ENCODE results near the gene CXCL10.
"Not testable (repeated sequence)": the region's sequence is repeated elsewhere in the genome, so short reads cannot be mapped to it uniquely, and the experiment has no call there.

The CXCL10 gene

DNA sequence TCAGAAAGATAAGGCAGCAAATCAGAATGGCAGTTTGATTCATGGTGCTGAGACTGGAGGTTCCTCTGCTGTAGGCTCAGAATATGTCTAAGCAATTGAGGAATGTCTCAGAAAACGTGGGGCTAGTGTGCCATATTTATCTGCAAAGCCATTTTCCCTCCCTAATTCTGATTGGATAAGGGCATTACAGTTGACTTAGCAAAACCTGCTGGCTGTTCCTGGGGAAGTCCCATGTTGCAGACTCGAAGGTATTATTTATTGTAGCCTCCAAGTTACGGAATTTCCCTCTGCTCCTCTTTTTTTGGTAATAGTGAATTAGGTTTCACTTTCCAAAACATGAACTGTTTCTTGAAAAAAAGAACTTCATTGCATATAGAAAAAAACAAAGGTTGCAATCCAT lies at the start of gene CXCL10:
Gene CXCL10 (minus strand): TSS at position 109 of the 400 bp plus-strand sequence. CDS start 66 bp downstream, at position 43.
- no peak for DNase-seq (ENCODE audit: low read depth, low spot score)

GRCh38 chr4:76072760-76073159 lies 49.5 kb upstream of the CXCL10 start:
- DNase-seq (ENCODE audit: low read depth, low spot score), result no peak

- DNase-seq (ENCODE audit: low read depth, low spot score), result no peak
These were observed 44.5 kb upstream of the CXCL10 start for GRCh38 chr4:76067652-76068286.

DNA sequence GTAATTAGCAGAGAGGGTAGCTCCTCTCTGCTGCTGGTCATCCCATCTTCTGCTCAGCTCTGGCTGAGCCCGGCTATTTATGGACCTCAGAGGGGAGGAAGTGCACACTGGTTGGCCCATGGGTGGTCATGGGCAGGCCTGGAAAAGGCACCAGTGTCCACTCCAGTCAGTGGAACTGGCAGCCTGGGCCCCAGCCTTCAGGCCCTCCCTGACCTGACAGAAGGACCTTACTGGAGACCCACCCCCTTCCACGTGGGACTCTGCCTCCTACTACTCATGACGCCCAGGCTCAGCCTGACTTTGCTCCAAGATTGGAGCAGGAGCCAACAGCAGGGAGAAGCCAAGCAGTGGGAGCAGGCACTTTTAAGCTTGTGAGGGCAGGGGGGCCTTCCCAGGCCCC lies 43.2 kb upstream of the CXCL10 start:
- DNase-seq (ENCODE audit: low read depth, low spot score), result no peak

DNA sequence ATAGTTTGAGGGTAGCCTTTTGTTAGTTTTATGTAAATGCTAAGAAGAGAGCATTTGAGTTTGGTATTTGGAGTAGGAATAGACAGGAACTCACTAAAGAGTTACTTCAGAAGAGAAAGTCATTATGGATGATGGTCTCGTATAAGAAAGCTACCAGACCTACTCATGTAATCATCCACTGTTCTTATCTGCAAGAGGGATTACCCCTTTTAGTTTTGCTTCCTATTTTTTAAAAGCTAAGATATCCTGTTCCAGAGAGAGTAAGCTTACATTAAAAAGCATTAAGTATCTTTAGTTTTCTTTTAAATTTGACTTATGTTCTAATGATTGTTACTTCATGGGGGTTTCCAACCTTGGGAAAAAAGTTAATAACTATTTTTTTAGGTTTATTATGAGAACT lies 38.7 kb upstream of the CXCL10 start:
- DNase-seq (ENCODE audit: low read depth, low spot score), result no peak

DNA sequence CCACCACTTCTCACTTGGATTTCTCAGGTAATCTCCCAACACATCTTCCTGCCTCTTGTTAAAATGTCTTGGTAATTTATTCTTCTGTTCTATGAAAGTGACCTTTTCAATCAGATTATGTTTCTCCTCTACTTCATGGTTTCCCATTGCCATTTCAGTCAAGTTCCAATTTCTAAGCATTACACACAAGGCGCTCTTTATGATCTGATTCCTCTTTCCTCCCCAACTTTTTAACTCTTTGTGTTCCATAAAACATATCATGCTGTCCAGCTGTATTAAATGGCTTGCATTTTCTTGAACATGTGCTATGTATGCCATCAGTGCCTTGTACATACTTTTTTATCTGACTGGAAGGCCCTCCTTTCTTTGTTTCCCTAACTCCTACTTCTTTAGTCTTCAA lies 38.1 kb upstream of the CXCL10 start:
- no peak for DNase-seq (ENCODE audit: low read depth, low spot score)

DNA sequence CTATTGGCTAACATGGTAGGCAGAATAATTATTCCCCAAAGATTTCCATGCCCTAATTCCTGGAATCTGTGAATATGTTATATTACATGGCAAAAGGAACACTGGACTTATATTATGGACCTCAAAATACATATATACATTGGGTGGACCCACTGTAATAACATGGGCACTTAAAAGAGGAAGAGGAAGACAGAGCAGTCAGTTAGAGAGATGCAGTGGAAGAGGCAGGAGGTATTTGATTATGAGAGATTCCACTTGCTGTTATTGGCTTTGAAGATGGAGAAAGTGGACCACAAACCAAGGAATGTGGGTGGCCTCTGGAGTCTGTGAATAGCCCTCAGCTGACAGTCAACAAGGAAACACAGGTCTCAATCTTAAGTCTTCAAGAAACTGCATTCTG lies 37.2 kb upstream of the CXCL10 start:
- no peak for DNase-seq (ENCODE audit: low read depth, low spot score)

GRCh38 chr4:76059750-76060149 lies 36.5 kb upstream of the CXCL10 start:
- no peak for DNase-seq (ENCODE audit: low read depth, low spot score)

DNA sequence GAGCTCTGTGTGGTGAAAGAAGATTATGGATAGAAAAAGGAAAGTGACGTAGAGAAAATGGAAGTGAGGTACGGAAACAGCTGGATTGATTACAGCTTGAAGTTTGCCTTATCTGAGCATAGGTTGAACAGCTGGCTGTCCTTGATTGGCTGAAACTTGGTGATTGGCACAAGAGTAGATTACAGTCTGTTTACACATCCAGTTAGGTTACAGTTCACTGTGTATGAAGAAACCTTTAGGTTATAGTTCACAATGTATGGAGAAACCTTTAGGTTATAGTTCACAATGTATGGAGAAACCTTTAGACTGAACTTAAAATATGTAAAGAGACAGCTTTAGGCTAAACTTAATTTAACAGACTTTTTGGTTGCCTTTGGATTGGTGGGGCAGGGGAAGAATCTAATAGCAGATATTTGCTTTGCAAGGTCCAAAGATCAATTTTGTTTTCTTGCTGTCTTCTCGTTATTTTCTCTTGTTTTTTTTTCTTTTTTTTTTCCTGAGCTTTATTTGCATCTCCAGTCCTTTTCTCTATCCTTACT lies 35.7 kb upstream of the CXCL10 start:
- no peak for DNase-seq (ENCODE audit: low read depth, low spot score)

DNA sequence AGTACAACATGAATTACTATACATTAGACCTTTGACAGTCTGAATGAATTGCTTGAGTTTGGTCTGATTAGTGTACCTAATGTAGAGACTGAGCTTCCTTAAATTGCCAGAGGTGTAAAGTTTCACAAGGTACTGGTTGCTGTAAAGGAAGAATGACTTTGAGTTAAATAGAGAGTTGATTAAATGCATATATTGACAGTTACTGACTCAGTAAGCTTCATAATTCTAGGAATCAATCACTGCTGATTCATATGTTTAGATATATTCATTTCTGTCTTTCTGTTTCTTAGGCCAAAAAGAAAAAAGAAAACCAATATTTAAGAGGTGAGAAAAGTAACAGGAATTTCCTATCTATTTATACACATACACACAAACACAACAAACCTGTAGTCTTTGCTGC lies 35.0 kb upstream of the CXCL10 start:
- no peak for DNase-seq (ENCODE audit: low read depth, low spot score)

DNA sequence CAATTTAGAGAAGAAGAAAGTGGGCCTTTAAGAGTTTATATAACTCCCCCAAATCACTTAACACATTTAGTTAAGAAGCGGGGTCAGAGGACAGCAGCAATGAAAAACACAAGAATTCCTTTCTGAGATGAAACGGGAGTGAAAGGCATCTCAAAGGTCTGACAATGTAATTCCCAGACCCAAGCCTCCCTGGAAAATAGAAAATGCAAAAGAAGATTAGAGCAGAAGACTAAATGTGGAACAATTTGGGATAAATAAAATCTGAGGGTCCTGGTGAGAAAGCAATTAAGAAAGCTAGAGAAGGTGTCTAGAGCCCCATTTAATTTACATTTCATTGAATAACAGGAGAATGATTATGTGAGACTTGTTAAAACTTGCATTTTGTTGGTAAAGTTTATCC lies 32.1 kb upstream of the CXCL10 start:
- no peak for DNase-seq (ENCODE audit: low read depth, low spot score)

DNA sequence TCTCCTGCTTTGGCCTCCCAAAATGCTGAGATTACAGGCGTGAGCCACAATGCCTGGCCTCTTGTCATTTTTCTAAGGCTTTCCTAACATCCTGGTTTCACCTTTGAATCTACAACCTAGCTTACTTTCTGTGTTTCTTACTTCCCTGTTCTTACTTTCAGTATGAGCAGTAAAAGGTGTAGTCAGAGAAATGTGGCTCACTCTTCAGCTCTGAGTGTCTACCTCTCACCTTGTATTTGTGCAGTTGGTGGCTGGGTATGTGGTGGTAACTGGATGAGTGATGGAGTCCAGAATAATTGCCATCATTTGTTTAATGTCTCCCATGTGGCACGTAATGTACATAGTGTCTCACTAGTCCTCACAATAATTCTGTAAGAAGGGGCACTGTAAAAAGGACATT lies 31.7 kb upstream of the CXCL10 start:
- no peak for DNase-seq (ENCODE audit: low read depth, low spot score)

- no peak for DNase-seq (ENCODE audit: low read depth, low spot score)
These were observed 30.4 kb upstream of the CXCL10 start for GRCh38 chr4:76053730-76054129.

GRCh38 chr4:76050560-76051050 lies 27.3 kb upstream of the CXCL10 start:
- not testable (repeated sequence) for DNase-seq (ENCODE audit: low read depth, low spot score)

GRCh38 chr4:76049860-76050416 lies 26.6 kb upstream of the CXCL10 start:
- DNase-seq (ENCODE audit: low read depth, low spot score), result not testable (repeated sequence)

DNA sequence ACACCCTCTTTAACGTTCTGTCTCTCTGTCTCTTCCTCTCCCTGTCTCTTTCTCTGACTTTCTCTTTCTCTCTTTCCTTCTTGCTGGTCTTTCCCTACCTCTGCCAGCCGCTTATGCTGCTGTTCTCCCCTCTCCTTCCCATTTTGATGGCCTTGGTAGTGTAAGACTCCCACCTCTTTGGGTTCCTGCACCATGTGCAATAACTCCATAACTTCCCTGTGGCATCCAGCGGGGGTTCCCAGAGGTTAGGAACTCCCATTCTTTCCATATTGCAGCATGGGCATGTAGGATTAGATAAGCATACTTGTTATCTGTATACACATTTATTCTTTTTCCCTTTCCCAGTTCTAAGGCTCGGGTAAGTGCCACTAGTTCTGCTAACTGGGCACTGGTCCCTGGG lies 21.4 kb upstream of the CXCL10 start:
- not testable (repeated sequence) for DNase-seq (ENCODE audit: low read depth, low spot score)

DNA sequence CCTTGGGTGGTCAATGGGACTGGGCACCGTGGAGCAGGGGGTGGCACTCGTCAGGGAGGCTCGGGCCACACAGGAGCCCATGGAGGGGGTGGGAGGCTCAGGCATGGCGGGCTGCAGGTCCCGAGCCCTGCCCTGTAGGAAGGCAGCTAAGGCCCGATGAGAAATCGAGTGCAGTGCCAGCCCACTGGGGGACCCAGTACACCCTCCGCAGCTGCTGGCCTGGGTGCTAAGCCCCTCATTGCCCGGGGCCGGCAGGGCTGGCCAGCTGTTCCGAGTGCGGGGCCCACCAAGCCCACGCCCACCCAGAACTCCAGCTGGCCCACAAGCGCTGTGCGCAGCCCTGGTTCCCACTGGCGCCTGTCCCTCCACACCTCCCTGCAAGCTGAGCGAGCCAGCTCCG lies 20.0 kb upstream of the CXCL10 start:
- not testable (repeated sequence) for DNase-seq (ENCODE audit: low read depth, low spot score)

DNA sequence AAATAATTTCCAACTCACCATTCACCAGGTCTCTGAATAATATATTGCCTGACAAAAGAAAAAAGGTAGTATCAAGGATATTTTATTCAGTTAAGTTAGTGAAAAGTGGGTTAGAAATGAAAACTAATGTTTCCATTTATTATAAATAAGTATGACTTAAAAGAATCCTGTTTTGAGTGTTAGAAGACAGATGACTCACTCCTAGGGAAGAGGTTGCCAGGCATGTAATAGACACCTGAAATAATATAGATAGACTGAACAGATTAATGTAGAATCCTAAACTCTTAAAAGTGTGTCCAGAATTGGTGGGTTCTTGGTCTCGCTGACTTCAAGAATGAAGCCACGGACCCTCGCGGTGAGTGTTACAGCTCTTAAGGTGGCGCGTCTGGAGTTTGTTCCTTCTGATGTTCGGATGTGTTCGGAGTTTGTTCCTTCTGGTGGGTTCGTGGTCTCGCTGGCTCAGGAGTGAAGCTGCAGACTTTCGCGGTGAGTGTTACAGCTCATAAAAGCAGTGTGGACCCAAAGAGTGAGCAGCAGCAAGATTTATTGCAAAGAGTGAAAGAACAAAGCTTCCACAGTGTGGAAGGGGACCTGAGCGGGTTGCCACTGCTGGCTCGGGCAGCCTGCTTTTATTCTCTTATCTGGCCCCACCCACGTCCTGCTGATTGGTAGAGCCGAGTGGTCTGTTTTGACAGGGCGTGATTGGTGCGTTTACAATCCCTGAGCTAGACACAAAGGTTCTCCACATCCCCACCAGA lies 19.1 kb upstream of the CXCL10 start:
- not testable (repeated sequence) for DNase-seq (ENCODE audit: low read depth, low spot score)

DNA sequence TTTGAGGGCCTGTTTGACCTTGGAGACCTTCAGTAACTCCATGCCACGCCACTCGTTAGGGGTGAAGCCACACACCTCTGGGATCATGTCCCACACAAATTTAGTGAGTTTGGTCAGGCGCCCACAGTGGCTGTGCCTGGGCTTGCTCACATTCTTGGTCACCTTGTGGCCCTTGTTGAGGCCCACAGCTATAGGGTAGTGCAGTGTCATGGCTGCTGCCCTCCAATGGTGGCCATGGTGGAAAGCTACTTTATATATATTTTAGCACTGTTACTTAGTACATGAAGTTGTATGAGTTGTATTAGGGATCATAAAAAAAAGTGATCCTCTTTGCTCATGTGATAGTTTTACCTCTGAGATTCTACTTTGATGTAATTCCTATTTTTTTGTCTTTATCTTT lies 13.6 kb upstream of the CXCL10 start:
- DNase-seq (ENCODE audit: low read depth, low spot score), result no peak

DNA sequence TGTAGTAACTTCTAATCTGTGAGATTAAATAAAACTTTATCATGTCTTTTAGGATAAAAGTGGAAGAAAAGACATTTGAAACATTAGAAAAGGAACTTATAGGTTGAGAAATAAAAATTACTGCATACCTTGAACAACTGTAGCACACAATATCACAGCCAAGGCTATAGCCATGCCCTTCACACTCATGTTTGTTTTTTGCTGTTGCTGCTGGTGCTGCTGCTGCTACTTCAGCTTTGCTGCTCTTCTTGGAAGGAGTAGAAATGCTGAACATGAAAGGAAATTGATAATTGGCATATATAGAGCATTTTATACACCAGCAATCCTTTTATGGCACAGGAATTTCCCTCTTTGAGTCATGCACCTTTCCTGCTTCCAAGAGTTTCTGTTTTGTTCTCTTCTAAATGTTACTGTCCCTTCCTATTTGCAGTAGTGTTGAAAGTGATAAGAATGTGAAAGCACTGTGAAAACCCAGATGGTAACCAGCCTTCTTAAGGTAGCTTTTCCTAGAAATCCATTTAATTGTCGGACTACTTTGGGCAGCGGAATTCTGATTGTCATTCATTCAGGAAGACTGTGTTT lies 12.6 kb upstream of the CXCL10 start, which contains the start of gene CXCL11:
Gene CXCL11 (minus strand): TSS at position 272 of the 582 bp plus-strand sequence. CDS start 83 bp downstream, at position 189.
- DNase-seq (ENCODE audit: low read depth, low spot score), result no peak

DNA sequence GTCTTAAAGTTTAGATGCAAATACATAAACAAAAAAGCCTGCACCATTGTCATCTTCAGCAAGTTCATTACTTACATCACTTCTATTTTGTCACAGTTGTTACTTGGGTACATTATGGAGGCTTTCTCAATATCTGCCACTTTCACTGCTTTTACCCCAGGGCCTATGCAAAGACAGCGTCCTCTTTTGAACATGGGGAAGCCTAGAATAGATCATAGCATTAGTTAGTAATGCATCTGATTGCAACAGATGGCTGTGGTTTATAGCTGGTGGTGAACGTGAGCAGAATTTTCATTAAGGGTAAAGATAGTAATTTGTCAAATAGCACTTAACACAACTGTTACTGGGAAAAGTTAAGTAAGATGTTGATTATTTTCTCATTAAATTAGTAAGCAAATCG lies 11.8 kb upstream of the CXCL10 start:
- no peak for DNase-seq (ENCODE audit: low read depth, low spot score)

DNA sequence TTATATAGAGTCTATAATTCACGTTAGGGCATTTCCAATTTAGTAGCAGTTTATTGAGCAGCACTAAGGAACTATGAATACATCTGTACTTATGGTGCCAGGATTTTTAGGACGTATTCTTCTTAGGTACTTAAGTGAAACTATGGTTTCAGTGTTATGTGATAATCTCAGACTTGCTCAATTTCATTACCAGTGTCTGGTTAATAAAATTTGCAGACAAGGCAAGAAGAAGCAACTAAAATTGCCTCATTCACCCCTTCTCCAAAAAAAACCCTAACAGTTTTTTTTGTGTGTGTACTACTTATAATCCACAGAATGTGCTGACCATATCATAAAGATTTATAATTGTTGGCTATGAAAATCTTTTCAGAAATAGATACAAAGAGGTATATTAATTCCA lies 6.0 kb upstream of the CXCL10 start:
- no peak for DNase-seq (ENCODE audit: low read depth, low spot score)
